NT2/D1 (cell line): ENCODE data around the gene FOXD4L5.
"Not testable (repeated sequence)": the region's sequence is repeated elsewhere in the genome, so short reads cannot be mapped to it uniquely, and the experiment has no call there.

Source experiments
- DNase-seq: peaks from one replicate; pipeline ENCODE4 v3.0.0-alpha.2; 2011; ENCODE audit warnings: low read depth, low spot score
- H3K27me3 ChIP-seq: 2 replicates; pipeline ENCODE4 v1.6.0; 2011; ENCODE audit warnings: mild to moderate bottlenecking; ENCODE audit not compliant: insufficient read length, insufficient read depth
- H3K36me3 ChIP-seq: 2 replicates; pipeline ENCODE4 v1.6.1; 2011; ENCODE audit warnings: mild to moderate bottlenecking, low read length, mixed read lengths; ENCODE audit not compliant: insufficient read depth, insufficient read length
- H3K4me1 ChIP-seq: 2 replicates; pipeline ENCODE4 v1.5.1; 2011; ENCODE audit not compliant: insufficient read depth, insufficient read length
- H3K4me3 ChIP-seq: 2 replicates; pipeline ENCODE4 v1.5.1; 2011; ENCODE audit warnings: low read depth; ENCODE audit not compliant: insufficient read length
- H3K9ac ChIP-seq: 2 replicates; pipeline ENCODE4 v1.6.0; 2011; ENCODE audit warnings: low read depth; ENCODE audit not compliant: insufficient read length
- H3K9me3 ChIP-seq: 2 replicates; pipeline ENCODE4 v1.5.1; 2011; ENCODE audit warnings: mild to moderate bottlenecking, low read length; ENCODE audit not compliant: insufficient read depth

The FOXD4L5 gene

GRCh38 chr9:65285109-65285508 lies at the start of gene FOXD4L5:
TSS of gene FOXD4L5 (minus strand) at chr9:65285209. CDS start at chr9:65284377, 832 bp downstream.
- not testable (repeated sequence) for H3K36me3 ChIP-seq, H3K9ac ChIP-seq, DNase-seq, H3K4me1 ChIP-seq, H3K27me3 ChIP-seq, H3K9me3 ChIP-seq, H3K4me3 ChIP-seq

- H3K27me3 ChIP-seq, H3K36me3 ChIP-seq, H3K9ac ChIP-seq, DNase-seq, H3K9me3 ChIP-seq, H3K4me1 ChIP-seq, H3K4me3 ChIP-seq: not testable (repeated sequence)
Measured at GRCh38 chr9:65283943-65284342, 1.1 kb downstream of the FOXD4L5 start.

- H3K9me3 ChIP-seq, H3K27me3 ChIP-seq, DNase-seq: not testable (repeated sequence)
Measured at GRCh38 chr9:65282976-65283375, 2.0 kb downstream of the FOXD4L5 start.

More at GRCh38 chr9:65282976-65283375, 2.0 kb downstream of the FOXD4L5 start:
- not testable (repeated sequence) for H3K36me3 ChIP-seq, H3K4me3 ChIP-seq, H3K9ac ChIP-seq, H3K4me1 ChIP-seq
